SK-N-SH (cell line): ENCODE results near the gene ZNF829.

ENCODE experiments used
- EZH2phosphoT487 ChIP-seq: fragments of 200-600 bp; sonication (generic); IDR thresholded peaks from 2 replicates; pipeline ENCODE4 v1.6.1; 2017; ENCODE audit warnings: low read depth, mixed run types, mild to moderate bottlenecking, antibody characterized with exemption, moderate library complexity, borderline replicate concordance
- FOSL2 ChIP-seq: IDR thresholded peaks from 2 replicates; pipeline ENCODE4 v1.4.0; 2012; ENCODE audit warnings: low read depth, mild to moderate bottlenecking, moderate library complexity, borderline replicate concordance
- GATA2 ChIP-seq: sonication (generic); formaldehyde crosslinking; IDR thresholded peaks from 2 replicates; pipeline ENCODE4 v1.5.0; 2020; ENCODE audit warnings: mild to moderate bottlenecking, missing genetic modification reagents
- JUND ChIP-seq: IDR thresholded peaks from 2 replicates; pipeline ENCODE4 v1.4.0; 2012
- MXI1 ChIP-seq: IDR thresholded peaks from 2 replicates; pipeline ENCODE4 v1.6.1; 2012; ENCODE audit warnings: mild to moderate bottlenecking, low read depth, low read length, improper control_type of control experiment
- POLR2AphosphoS5 ChIP-seq: IDR thresholded peaks from 2 replicates; pipeline ENCODE4 v1.6.1; 2012; ENCODE audit warnings: low read depth, low read length
- RAD21 ChIP-seq: IDR thresholded peaks from 2 replicates; pipeline ENCODE4 v1.6.1; 2012; ENCODE audit warnings: mild to moderate bottlenecking, low read length
- SIN3A ChIP-seq: IDR thresholded peaks from 2 replicates; pipeline ENCODE4 v1.6.1; 2012; ENCODE audit warnings: low read depth, mild to moderate bottlenecking, low read length, moderate library complexity, borderline replicate concordance
- TAF1 ChIP-seq: IDR thresholded peaks from 2 replicates; pipeline ENCODE4 v1.6.1; 2012; ENCODE audit warnings: low read depth, mild to moderate bottlenecking, low read length, moderate library complexity, borderline replicate concordance
- YY1 ChIP-seq: IDR thresholded peaks from 2 replicates; pipeline ENCODE4 v1.4.0; 2012; ENCODE audit warnings: low read depth, mild to moderate bottlenecking
- TF ChIP-seq, protein P1 (sequence below): fragments of 200-600 bp; sonication (generic); IDR thresholded peaks from 2 replicates; pipeline ENCODE4 v1.6.1; 2017; ENCODE audit warnings: antibody characterized with exemption, mild to moderate bottlenecking, moderate library complexity
- TF ChIP-seq, protein P2 (sequence below): IDR thresholded peaks from 2 replicates; pipeline ENCODE4 v1.4.0; 2012; ENCODE audit warnings: low read depth
- TF ChIP-seq, protein P3 (sequence below): IDR thresholded peaks from 2 replicates; pipeline ENCODE4 v1.6.1; 2012; ENCODE audit warnings: mild to moderate bottlenecking, low read depth, low read length, moderate library complexity
- TF ChIP-seq, protein P4 (sequence below): fragments of 150-350 bp; IDR thresholded peaks from 2 replicates; pipeline ENCODE4 v1.6.1; 2016; ENCODE audit warnings: mild to moderate bottlenecking, low read depth, low read length

DNA sequence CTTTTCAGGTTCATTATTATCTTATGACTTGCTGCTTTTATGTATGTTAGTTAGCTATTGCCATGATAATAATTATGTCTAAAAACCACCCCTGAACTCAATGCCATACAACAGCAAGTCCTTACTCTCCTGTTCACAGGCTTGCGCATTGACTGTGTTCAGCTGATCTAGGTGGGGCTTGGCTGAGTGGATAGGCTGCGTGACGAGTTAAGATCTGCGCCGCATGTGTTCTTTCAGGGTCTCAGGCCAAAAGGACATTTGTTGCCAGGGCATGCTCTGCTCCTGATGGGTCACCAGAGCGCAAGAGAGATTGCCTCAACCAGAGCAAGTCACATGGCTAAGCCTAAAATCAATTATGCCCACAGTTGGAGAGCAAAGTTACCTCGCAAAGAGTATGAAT, 900 bp upstream of the ZNF829 start:
- TF ChIP-seq, protein P1, sequence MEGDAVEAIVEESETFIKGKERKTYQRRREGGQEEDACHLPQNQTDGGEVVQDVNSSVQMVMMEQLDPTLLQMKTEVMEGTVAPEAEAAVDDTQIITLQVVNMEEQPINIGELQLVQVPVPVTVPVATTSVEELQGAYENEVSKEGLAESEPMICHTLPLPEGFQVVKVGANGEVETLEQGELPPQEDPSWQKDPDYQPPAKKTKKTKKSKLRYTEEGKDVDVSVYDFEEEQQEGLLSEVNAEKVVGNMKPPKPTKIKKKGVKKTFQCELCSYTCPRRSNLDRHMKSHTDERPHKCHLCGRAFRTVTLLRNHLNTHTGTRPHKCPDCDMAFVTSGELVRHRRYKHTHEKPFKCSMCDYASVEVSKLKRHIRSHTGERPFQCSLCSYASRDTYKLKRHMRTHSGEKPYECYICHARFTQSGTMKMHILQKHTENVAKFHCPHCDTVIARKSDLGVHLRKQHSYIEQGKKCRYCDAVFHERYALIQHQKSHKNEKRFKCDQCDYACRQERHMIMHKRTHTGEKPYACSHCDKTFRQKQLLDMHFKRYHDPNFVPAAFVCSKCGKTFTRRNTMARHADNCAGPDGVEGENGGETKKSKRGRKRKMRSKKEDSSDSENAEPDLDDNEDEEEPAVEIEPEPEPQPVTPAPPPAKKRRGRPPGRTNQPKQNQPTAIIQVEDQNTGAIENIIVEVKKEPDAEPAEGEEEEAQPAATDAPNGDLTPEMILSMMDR: no peak
- TF ChIP-seq FOSL2: no peak
- peak; percentile 76 for TF ChIP-seq MXI1
- no peak for TF ChIP-seq POLR2AphosphoS5
- TF ChIP-seq JUND: no peak
- TF ChIP-seq, protein P2, sequence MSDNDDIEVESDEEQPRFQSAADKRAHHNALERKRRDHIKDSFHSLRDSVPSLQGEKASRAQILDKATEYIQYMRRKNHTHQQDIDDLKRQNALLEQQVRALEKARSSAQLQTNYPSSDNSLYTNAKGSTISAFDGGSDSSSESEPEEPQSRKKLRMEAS: no peak
- no peak for TF ChIP-seq RAD21
- no peak for TF ChIP-seq YY1
- TF ChIP-seq, protein P3, sequence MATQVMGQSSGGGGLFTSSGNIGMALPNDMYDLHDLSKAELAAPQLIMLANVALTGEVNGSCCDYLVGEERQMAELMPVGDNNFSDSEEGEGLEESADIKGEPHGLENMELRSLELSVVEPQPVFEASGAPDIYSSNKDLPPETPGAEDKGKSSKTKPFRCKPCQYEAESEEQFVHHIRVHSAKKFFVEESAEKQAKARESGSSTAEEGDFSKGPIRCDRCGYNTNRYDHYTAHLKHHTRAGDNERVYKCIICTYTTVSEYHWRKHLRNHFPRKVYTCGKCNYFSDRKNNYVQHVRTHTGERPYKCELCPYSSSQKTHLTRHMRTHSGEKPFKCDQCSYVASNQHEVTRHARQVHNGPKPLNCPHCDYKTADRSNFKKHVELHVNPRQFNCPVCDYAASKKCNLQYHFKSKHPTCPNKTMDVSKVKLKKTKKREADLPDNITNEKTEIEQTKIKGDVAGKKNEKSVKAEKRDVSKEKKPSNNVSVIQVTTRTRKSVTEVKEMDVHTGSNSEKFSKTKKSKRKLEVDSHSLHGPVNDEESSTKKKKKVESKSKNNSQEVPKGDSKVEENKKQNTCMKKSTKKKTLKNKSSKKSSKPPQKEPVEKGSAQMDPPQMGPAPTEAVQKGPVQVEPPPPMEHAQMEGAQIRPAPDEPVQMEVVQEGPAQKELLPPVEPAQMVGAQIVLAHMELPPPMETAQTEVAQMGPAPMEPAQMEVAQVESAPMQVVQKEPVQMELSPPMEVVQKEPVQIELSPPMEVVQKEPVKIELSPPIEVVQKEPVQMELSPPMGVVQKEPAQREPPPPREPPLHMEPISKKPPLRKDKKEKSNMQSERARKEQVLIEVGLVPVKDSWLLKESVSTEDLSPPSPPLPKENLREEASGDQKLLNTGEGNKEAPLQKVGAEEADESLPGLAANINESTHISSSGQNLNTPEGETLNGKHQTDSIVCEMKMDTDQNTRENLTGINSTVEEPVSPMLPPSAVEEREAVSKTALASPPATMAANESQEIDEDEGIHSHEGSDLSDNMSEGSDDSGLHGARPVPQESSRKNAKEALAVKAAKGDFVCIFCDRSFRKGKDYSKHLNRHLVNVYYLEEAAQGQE: no peak
- no peak for TF ChIP-seq SIN3A
- no peak for TF ChIP-seq TAF1
- no peak for TF ChIP-seq GATA2 (CRISPR knock-in tag)
- TF ChIP-seq EZH2phosphoT487: no peak
- TF ChIP-seq, protein P4, sequence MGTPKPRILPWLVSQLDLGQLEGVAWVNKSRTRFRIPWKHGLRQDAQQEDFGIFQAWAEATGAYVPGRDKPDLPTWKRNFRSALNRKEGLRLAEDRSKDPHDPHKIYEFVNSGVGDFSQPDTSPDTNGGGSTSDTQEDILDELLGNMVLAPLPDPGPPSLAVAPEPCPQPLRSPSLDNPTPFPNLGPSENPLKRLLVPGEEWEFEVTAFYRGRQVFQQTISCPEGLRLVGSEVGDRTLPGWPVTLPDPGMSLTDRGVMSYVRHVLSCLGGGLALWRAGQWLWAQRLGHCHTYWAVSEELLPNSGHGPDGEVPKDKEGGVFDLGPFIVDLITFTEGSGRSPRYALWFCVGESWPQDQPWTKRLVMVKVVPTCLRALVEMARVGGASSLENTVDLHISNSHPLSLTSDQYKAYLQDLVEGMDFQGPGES: no peak
